Neural crest cell (in vitro differentiated cells): ENCODE data around the gene TFE3. TPM values are rescaled to one million over a fixed set of nuclear protein-coding genes. Genes with fewer than 3 reads are reported as not detected.

Source experiments
- DNase-seq: peaks from one replicate; pipeline ENCODE4 v3.0.0; 2021; ENCODE audit warnings: low read depth, mixed read lengths, low spot score
- H3K27ac Mint-ChIP-seq: one replicate; pipeline ENCODE4 v1.8.0; 2021; ENCODE audit warnings: mild to moderate bottlenecking, mixed read lengths; ENCODE audit not compliant: unreplicated experiment
- H3K27me3 Mint-ChIP-seq: 2 replicates; pipeline ENCODE4 v1.8.0; 2021; ENCODE audit warnings: low read depth, mild to moderate bottlenecking, mixed read lengths
- H3K36me3 Mint-ChIP-seq: 2 replicates; pipeline ENCODE4 v1.8.0; 2021; ENCODE audit warnings: low read depth, mild to moderate bottlenecking, mixed read lengths
- H3K4me1 Mint-ChIP-seq: 2 replicates; pipeline ENCODE4 v1.8.0; 2021; ENCODE audit warnings: mixed read lengths
- H3K4me3 Mint-ChIP-seq: one replicate; pipeline ENCODE4 v1.8.0; 2021; ENCODE audit warnings: mild to moderate bottlenecking, mixed read lengths
- H3K9me3 Mint-ChIP-seq: 2 replicates; pipeline ENCODE4 v1.8.0; 2021; ENCODE audit warnings: mixed read lengths
- CTCF ChIP-seq: fragments of 200-600 bp; sonication (generic); conservative IDR thresholded peaks from 2 replicates; pipeline ENCODE4 v1.5.0; 2021; ENCODE audit warnings: antibody characterized with exemption, mild to moderate bottlenecking
- total RNA-seq: library from RNA; stranded (reverse); gene quantifications from 2 replicates; pipeline ENCODE4 v1.2.1, GENCODE V29; 2021

The TFE3 gene
- total RNA-seq, 1 donor from 2014 or later, result 26.2 TPM

- no peak for DNase-seq
- TF ChIP-seq CTCF, result no peak
- H3K9me3 Mint-ChIP-seq, result no peaks in the 10 kb centered on the region
- H3K4me3 Mint-ChIP-seq, result peak overlapping the region; percentile 94
- H3K27ac Mint-ChIP-seq, result peak overlapping the region; percentile 65
- H3K27me3 Mint-ChIP-seq, result no peaks in the 10 kb centered on the region
- H3K36me3 Mint-ChIP-seq, result peaks cover 3% of the 10 kb centered on the region
- peaks cover 36% of the 10 kb centered on the region for H3K4me1 Mint-ChIP-seq
These were observed 777 bp upstream of the TFE3 start for GRCh38 chrX:49043987-49044281.

GRCh38 chrX:49042581-49043219 lies 457 bp downstream of the TFE3 start:
- Mint-ChIP-seq H3K4me1 (peaks cover 42% of the 10 kb centered on the region), H3K4me3 (peak overlapping the region; percentile 95), H3K27ac (peak overlapping the region; percentile 95), H3K27me3 (no peaks in the 10 kb centered on the region), H3K9me3 (no peaks in the 10 kb centered on the region), H3K36me3 (peaks cover 6% of the 10 kb centered on the region)
- no peak for TF ChIP-seq CTCF
- no peak for DNase-seq

- Mint-ChIP-seq H3K4me3 (peak overlapping the region; percentile 95), H3K4me1 (peaks cover 42% of the 10 kb centered on the region), H3K27me3 (no peaks in the 10 kb centered on the region), H3K9me3 (no peaks in the 10 kb centered on the region), H3K27ac (peak overlapping the region; percentile 95), H3K36me3 (peaks cover 8% of the 10 kb centered on the region)
- DNase-seq, result no peak
- no peak for TF ChIP-seq CTCF
These were observed 1.2 kb downstream of the TFE3 start for GRCh38 chrX:49041744-49042580.

GRCh38 chrX:49040376-49040955 lies 2.7 kb downstream of the TFE3 start:
- DNase-seq, result no peak
- Mint-ChIP-seq H3K27ac (peak overlapping the region; percentile 94), H3K4me3 (peak overlapping the region; percentile 95), H3K27me3 (no peaks in the 10 kb centered on the region), H3K36me3 (peaks cover 8% of the 10 kb centered on the region), H3K4me1 (peaks cover 42% of the 10 kb centered on the region), H3K9me3 (no peaks in the 10 kb centered on the region)
- TF ChIP-seq CTCF, result no peak

GRCh38 chrX:49039598-49040375 lies 3.4 kb downstream of the TFE3 start:
- peaks cover 8% of the 10 kb centered on the region for H3K36me3 Mint-ChIP-seq

More at GRCh38 chrX:49039598-49040375, 3.4 kb downstream of the TFE3 start:
- Mint-ChIP-seq H3K4me3 (peak overlapping the region; percentile 95), H3K9me3 (no peaks in the 10 kb centered on the region), H3K27ac (peak overlapping the region; percentile 94), H3K4me1 (peaks cover 42% of the 10 kb centered on the region), H3K27me3 (no peaks in the 10 kb centered on the region)
- DNase-seq, result peak; percentile 40
- no peak for TF ChIP-seq CTCF
